HepG2 (cell line): ENCODE results near the gene FYTTD1. TPM values are rescaled to one million over a fixed set of nuclear protein-coding genes. Genes with fewer than 3 reads are reported as not detected.

Experiments used
- ATAC-seq: fragments of 200-7000 bp; cut with Tn5 transposase; 3 replicates; pipeline ENCODE4 v1.9.1; 2020; ENCODE audit warnings: mild to moderate bottlenecking, moderate library complexity
- BruUV-seq: library from RNA; stranded (reverse); fragments of 400-500 nt; replicated peaks from 2 replicates; lab custom pipeline; 2021; lab: Mats Ljungman, UMichigan
- CTCF ChIA-PET: fragments of 300-600 bp; formaldehyde crosslinking; extraction: SDS; loops from one replicate; lab custom pipeline; 2021; ENCODE audit warnings: low total read pairs, inconsistent platforms, low intra/inter-chr PET ratio; lab: Yijun Ruan, JAX
- POLR2A ChIA-PET: fragments of 350-600 bp; sonication (Branson Sonifier 250); formaldehyde crosslinking; loops from one replicate; lab custom pipeline; 2020; ENCODE audit warnings: antibody characterized with exemption, inconsistent platforms; lab: Yijun Ruan, JAX
- DNase-seq: peaks from one replicate; pipeline ENCODE4 v3.0.0-alpha.2; 2015; ENCODE audit warnings: low spot score
- FAIRE-seq: peaks from 3 replicates; lab custom pipeline; 2011; peaks lifted over from hg19 to GRCh38; lab: Jason Lieb, UNC
- H2AFZ ChIP-seq: one replicate; pipeline ENCODE4 v1.6.1; 2011; ENCODE audit warnings: low read length, inconsistent platforms
- H3K27ac ChIP-seq: fragments of 300-600 bp; 3 replicates; pipeline ENCODE4 v1.8.0; 2011; ENCODE audit warnings: mixed run types, mild to moderate bottlenecking, mixed read lengths, low read length, inconsistent platforms; ENCODE audit not compliant: insufficient read depth; ENCODE audit errors: extremely low read length
- H3K27me3 ChIP-seq, 2 experiments: fragments of 200-600 bp in 1 of 2; 2 replicates in 1 of 2; 3 replicates in 1 of 2; pipeline versions ENCODE4 v1.6.0 to v1.8.0; 2011; ENCODE audit warnings: low read length in 2 of 2, mild to moderate bottlenecking in 2 of 2, moderate library complexity in 2 of 2, inconsistent platforms in 1 of 2; ENCODE audit not compliant: insufficient read depth in 2 of 2, control insufficient read depth in 1 of 2
- H3K36me3 ChIP-seq, 2 experiments: fragments of 200-600 bp in 1 of 2; replicated peaks in 1 of 2; 2 replicates in 1 of 2; 3 replicates in 1 of 2; pipeline versions ENCODE4 v1.5.1 to v1.8.0; 2011; ENCODE audit warnings: low read length in 2 of 2, inconsistent platforms in 1 of 2; ENCODE audit not compliant: insufficient read depth in 2 of 2, control insufficient read depth in 1 of 2
- H3K4me1 ChIP-seq: 2 replicates; pipeline ENCODE4 v1.5.1; 2012; ENCODE audit warnings: low read length, inconsistent platforms; ENCODE audit not compliant: insufficient read depth
- H3K4me2 ChIP-seq: 2 replicates; pipeline ENCODE4 v1.6.0; 2011; ENCODE audit warnings: low read depth, low read length, inconsistent platforms
- H3K4me3 ChIP-seq, 3 experiments: fragments of 200-600 bp in 1 of 3; sonication (generic), shearing (Covaris generic) in 1 of 3; replicated peaks in 1 of 3; 2 replicates each; pipeline ENCODE4 v1.5.1; 2011 to 2016; ENCODE audit warnings: low read length in 3 of 3, inconsistent platforms in 2 of 3, low read depth in 2 of 3, mild to moderate bottlenecking in 2 of 3, control low read depth in 1 of 3, mixed read lengths in 1 of 3; ENCODE audit not compliant: insufficient read depth in 1 of 3
- H3K79me2 ChIP-seq: one replicate; pipeline ENCODE4 v1.6.1; 2011; ENCODE audit warnings: low read length, inconsistent platforms; ENCODE audit not compliant: insufficient read depth
- H3K9ac ChIP-seq: 2 replicates; pipeline ENCODE4 v1.6.0; 2011; ENCODE audit warnings: mild to moderate bottlenecking, low read depth, low read length, inconsistent platforms; ENCODE audit not compliant: insufficient read depth
- H3K9me3 ChIP-seq: 2 replicates; pipeline ENCODE4 v1.5.1; 2012; ENCODE audit warnings: mild to moderate bottlenecking, low read length
- H4K20me1 ChIP-seq: 2 replicates; pipeline ENCODE4 v1.6.0; 2011; ENCODE audit warnings: inconsistent platforms, mild to moderate bottlenecking, low read length, moderate library complexity; ENCODE audit not compliant: insufficient read depth
- BRD4 ChIP-seq: sonication (generic); formaldehyde crosslinking; IDR thresholded peaks from 2 replicates; pipeline ENCODE4 v1.4.0; 2020; ENCODE audit warnings: missing genetic modification reagents
- CBFB ChIP-seq: sonication (generic); formaldehyde crosslinking; IDR thresholded peaks from 2 replicates; pipeline ENCODE4 v1.4.0; 2020; ENCODE audit warnings: missing genetic modification reagents
- HNF4G ChIP-seq, 2 experiments: sonication (generic) in 1 of 2; formaldehyde crosslinking in 1 of 2; IDR thresholded peaks; 2 replicates each; pipeline versions ENCODE4 v1.4.0 to v1.6.1; 2011 to 2020; ENCODE audit warnings: borderline replicate concordance in 2 of 2, low read depth in 2 of 2, mild to moderate bottlenecking in 2 of 2, low read length in 1 of 2, missing genetic modification reagents in 1 of 2, moderate library complexity in 1 of 2
- LBX2 ChIP-seq: sonication (generic); formaldehyde crosslinking; IDR thresholded peaks from 2 replicates; pipeline ENCODE4 v1.5.0; 2020; ENCODE audit warnings: missing genetic modification reagents, mild to moderate bottlenecking, borderline replicate concordance
- MTERF4 ChIP-seq: sonication (generic); formaldehyde crosslinking; IDR thresholded peaks from 2 replicates; pipeline ENCODE4 v1.8.0; 2023; ENCODE audit warnings: mild to moderate bottlenecking, missing genetic modification reagents
- NCOA5 ChIP-seq: sonication (generic); formaldehyde crosslinking; IDR thresholded peaks from 2 replicates; pipeline ENCODE4 v1.4.0; 2020; ENCODE audit warnings: missing genetic modification reagents
- PRDM4 ChIP-seq: sonication (generic); formaldehyde crosslinking; IDR thresholded peaks from 2 replicates; pipeline ENCODE4 v1.9.0; 2021; ENCODE audit warnings: missing genetic modification reagents, borderline replicate concordance
- THAP7 ChIP-seq: sonication (generic); formaldehyde crosslinking; IDR thresholded peaks from 2 replicates; pipeline ENCODE4 v1.8.1; 2023; ENCODE audit warnings: mild to moderate bottlenecking, missing genetic modification reagents
- ZBTB2 ChIP-seq: sonication (generic); formaldehyde crosslinking; IDR thresholded peaks from 2 replicates; pipeline ENCODE4 v1.8.0; 2022; ENCODE audit warnings: low read depth, missing genetic modification reagents
- ZMYM3 ChIP-seq: sonication (generic); formaldehyde crosslinking; IDR thresholded peaks from 2 replicates; pipeline ENCODE4 v1.5.1; 2020; ENCODE audit warnings: mild to moderate bottlenecking, missing genetic modification reagents
- ZNF230 ChIP-seq: sonication (generic); formaldehyde crosslinking; IDR thresholded peaks from 2 replicates; pipeline ENCODE4 v1.4.0; 2020; ENCODE audit warnings: mild to moderate bottlenecking, missing genetic modification reagents
- ZNF256 ChIP-seq: sonication (generic); formaldehyde crosslinking; conservative IDR thresholded peaks from 2 replicates; pipeline ENCODE4 v1.4.0; 2020; ENCODE audit warnings: missing genetic modification reagents
- ZNF550 ChIP-seq: sonication (generic); formaldehyde crosslinking; IDR thresholded peaks from 2 replicates; pipeline ENCODE4 v1.4.0; 2020; ENCODE audit warnings: mild to moderate bottlenecking, missing genetic modification reagents, borderline replicate concordance
- ZNF567 ChIP-seq: sonication (generic); formaldehyde crosslinking; IDR thresholded peaks from 2 replicates; pipeline ENCODE4 v1.8.1; 2023; ENCODE audit warnings: mild to moderate bottlenecking, missing genetic modification reagents, borderline replicate concordance
- ZNF589 ChIP-seq: sonication (generic); formaldehyde crosslinking; conservative IDR thresholded peaks from 2 replicates; pipeline ENCODE4 v1.8.0; 2022; ENCODE audit warnings: mild to moderate bottlenecking, moderate library complexity, missing genetic modification reagents
- WGBS: methylation state at CpG from one replicate; pipeline ENCODE4 v1.1.6; 2017; ENCODE audit warnings: low lambda C conversion rate; 5-methylcytosine and 5-hydroxymethylcytosine counted together
- in situ Hi-C: cut with HindIII; loops from 2 replicates; pipeline ENCODE4 v1.10.0; 2017; ENCODE audit warnings: low pct_unique_long_range_greater_than_20kb; ENCODE audit not compliant: extremely low pct_ligation_motif_present
- intact Hi-C: fragments of 100-400 bp; cut with micrococcal nuclease; formaldehyde crosslinking; loops from one replicate; pipeline ENCODE4 v1.10.0; 2022; ENCODE audit not compliant: unreplicated experiment
- polyA plus RNA-seq, 8 experiments: library from polyadenylated mRNA; depleted of rRNA in 3 of 8; stranded (reverse) in 7 of 8; unstranded in 1 of 8; fragments of >200 nt; fragmentation: Illumina TruSeq in 4 of 8; extraction: Trizol in 4 of 8; gene quantifications; 2 replicates each; pipeline versions ENCODE4 v1.2.1 to v1.2.3, GENCODE V29; 2011 to 2016; ENCODE audit warnings: low read depth in 4 of 8, missing spikeins in 1 of 8, mixed read lengths in 1 of 8; ENCODE audit not compliant: insufficient read depth in 1 of 8
- total RNA-seq, 5 experiments: library from RNA; depleted of rRNA; stranded (reverse); fragments of >200 nt; fragmentation: Illumina TruSeq; extraction: Trizol; gene quantifications; 2 replicates each; pipeline ENCODE4 v1.2.3, GENCODE V29; 2016; ENCODE audit warnings: low read depth in 1 of 5

The FYTTD1 gene
- total and polyA plus RNA-seq, 2 of the 13 experiments (the other 11 are each of a cell fraction or from before 2014, with no cell fraction given) = 6.5 to 28.8 TPM

GRCh38 chr3:197830308-197830966 lies 80.8 kb downstream of the FYTTD1 start (continued):
- no peak for TF ChIP-seq ZNF589 (CRISPR knock-in tag)
- TF ChIP-seq, all 625 proteins: peak for 0

- WGBS = 97% methylated on average over 8 of the region's 8 CpGs
- FAIRE-seq (no peak), DNase-seq (no peak), ATAC-seq (no peak)
- Histone ChIP-seq H3K27me3 (no peaks in the 10 kb centered on the region), H3K9me3 (no peaks in the 10 kb centered on the region), H3K4me3 (no peak overlapping the region), H2AFZ (no peak overlapping the region), H3K4me2 (no peak overlapping the region), H4K20me1 (no peaks in the 10 kb centered on the region), H3K79me2 (no peaks in the 10 kb centered on the region), H3K9ac (no peak overlapping the region), H3K27ac (no peak overlapping the region), H3K4me1 (no peaks in the 10 kb centered on the region), H3K36me3 (peaks cover 10 to 42% of the 10 kb centered on the region in 2 experiments)
- intact Hi-C loops (no loop called here), in situ Hi-C loops (no loop called here)
- BruUV-seq = TSS peak; percentile 27
- CTCF ChIA-PET = no interaction called here
- POLR2A ChIA-PET = no interaction called here
- TF ChIP-seq ZMYM3 (CRISPR knock-in tag) = no peak
- no peak for TF ChIP-seq LBX2 (CRISPR knock-in tag)
- no peak for TF ChIP-seq CBFB
- TF ChIP-seq NCOA5 (CRISPR knock-in tag) = no peak
- TF ChIP-seq ZNF567 = no peak
- no peak for TF ChIP-seq PRDM4 (CRISPR knock-in tag)
- TF ChIP-seq BRD4 (CRISPR knock-in tag) = no peak
- no peak for TF ChIP-seq HNF4G (IDR thresholded peaks at IDR 0.05; ENCODE audit: borderline replicate concordance, low read depth, low read length)
- no peak for TF ChIP-seq HNF4G (CRISPR knock-in tag; IDR thresholded peaks at IDR 0.05; ENCODE audit: borderline replicate concordance, low read depth)
- TF ChIP-seq MTERF4 (CRISPR knock-in tag) = no peak
- TF ChIP-seq ZNF256 (CRISPR knock-in tag) = no peak
- TF ChIP-seq ZNF230 (CRISPR knock-in tag) = no peak
- no peak for TF ChIP-seq ZBTB2 (CRISPR knock-in tag)
- TF ChIP-seq ZNF550 (CRISPR knock-in tag) = no peak
- no peak for TF ChIP-seq THAP7 (CRISPR knock-in tag)
Measured at GRCh38 chr3:197830967-197831313, 81.3 kb downstream of the FYTTD1 start.
